Measurements from ENCODE around the gene ZDHHC14.

ZDHHC14 gene

GRCh38 chr6:157634546-157634945, 253.6 kb downstream of the ZDHHC14 start:
- H3K4me3 ChIP-seq (ENCODE audit: low read depth, low read length): no peak overlapping the region
- no peak for DNase-seq (ENCODE audit: low read depth)
- TF ChIP-seq, protein P1, sequence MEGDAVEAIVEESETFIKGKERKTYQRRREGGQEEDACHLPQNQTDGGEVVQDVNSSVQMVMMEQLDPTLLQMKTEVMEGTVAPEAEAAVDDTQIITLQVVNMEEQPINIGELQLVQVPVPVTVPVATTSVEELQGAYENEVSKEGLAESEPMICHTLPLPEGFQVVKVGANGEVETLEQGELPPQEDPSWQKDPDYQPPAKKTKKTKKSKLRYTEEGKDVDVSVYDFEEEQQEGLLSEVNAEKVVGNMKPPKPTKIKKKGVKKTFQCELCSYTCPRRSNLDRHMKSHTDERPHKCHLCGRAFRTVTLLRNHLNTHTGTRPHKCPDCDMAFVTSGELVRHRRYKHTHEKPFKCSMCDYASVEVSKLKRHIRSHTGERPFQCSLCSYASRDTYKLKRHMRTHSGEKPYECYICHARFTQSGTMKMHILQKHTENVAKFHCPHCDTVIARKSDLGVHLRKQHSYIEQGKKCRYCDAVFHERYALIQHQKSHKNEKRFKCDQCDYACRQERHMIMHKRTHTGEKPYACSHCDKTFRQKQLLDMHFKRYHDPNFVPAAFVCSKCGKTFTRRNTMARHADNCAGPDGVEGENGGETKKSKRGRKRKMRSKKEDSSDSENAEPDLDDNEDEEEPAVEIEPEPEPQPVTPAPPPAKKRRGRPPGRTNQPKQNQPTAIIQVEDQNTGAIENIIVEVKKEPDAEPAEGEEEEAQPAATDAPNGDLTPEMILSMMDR (IDR thresholded peaks at IDR 0.05; ENCODE audit: control insufficient read depth, extremely low read depth, insufficient read depth): no peak

DNA sequence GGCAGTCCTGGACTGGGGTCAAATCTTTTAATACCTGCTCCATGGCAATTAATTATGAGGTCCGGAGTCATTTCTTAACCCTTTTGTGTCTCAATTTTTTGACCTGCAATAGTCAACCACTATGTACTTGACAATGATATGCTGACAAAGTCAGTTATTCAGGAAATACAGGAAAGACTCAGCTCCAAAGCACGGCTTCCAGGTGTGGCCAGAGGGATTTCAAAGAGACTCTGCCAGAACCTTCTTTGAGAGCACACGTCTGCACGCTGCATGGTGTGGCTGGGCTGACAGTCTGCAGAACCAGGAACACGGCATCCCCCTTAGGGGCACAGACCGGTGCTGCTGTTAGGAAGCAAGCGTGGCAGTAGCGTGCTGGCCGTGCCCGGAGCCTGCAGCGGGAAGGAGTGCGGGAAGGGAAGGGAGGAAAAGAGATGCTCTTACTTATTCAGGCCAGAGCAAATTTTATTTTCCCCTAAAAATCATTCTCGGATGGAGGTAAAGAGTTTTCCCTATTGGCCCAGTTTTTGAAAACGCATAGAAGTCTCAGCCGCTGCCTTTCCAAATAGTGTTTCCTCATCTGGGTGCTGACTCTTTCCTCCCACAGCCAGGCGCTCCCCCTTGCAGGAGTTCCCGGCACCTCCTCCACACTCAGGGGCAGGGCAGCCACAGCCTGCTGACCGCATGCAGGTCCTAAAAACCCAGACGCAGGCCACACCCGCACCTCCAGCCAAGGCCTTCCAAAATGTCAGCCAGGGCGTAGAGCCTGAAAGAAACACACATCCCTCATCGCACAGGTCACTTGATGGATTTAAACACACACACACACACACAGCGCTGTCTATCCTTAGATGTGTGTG, 254.6 kb downstream of the ZDHHC14 start:
- no peak for DNase-seq (ENCODE audit: low read depth)
- TF ChIP-seq, protein P1 (IDR thresholded peaks at IDR 0.05; ENCODE audit: control insufficient read depth, extremely low read depth, insufficient read depth): no peak
- H3K4me3 ChIP-seq (ENCODE audit: low read depth, low read length): no peak overlapping the region

GRCh38 chr6:157637516-157637915, 256.5 kb downstream of the ZDHHC14 start:
- H3K4me3 ChIP-seq (ENCODE audit: low read depth, low read length): no peak overlapping the region
- TF ChIP-seq, protein P1 (IDR thresholded peaks at IDR 0.05; ENCODE audit: control insufficient read depth, extremely low read depth, insufficient read depth): no peak
- no peak for DNase-seq (ENCODE audit: low read depth)

- no peak overlapping the region for H3K4me3 ChIP-seq (ENCODE audit: low read depth, low read length)
- DNase-seq (ENCODE audit: low read depth): no peak
- TF ChIP-seq, protein P1 (IDR thresholded peaks at IDR 0.05; ENCODE audit: control insufficient read depth, extremely low read depth, insufficient read depth): no peak
Observed at GRCh38 chr6:157637941-157638662, 257.1 kb downstream of the ZDHHC14 start.

- no peak for DNase-seq (ENCODE audit: low read depth)
- TF ChIP-seq, protein P1 (IDR thresholded peaks at IDR 0.05; ENCODE audit: control insufficient read depth, extremely low read depth, insufficient read depth): no peak
- H3K4me3 ChIP-seq (ENCODE audit: low read depth, low read length): no peak overlapping the region
Observed at GRCh38 chr6:157638779-157639178, 257.8 kb downstream of the ZDHHC14 start.

DNA sequence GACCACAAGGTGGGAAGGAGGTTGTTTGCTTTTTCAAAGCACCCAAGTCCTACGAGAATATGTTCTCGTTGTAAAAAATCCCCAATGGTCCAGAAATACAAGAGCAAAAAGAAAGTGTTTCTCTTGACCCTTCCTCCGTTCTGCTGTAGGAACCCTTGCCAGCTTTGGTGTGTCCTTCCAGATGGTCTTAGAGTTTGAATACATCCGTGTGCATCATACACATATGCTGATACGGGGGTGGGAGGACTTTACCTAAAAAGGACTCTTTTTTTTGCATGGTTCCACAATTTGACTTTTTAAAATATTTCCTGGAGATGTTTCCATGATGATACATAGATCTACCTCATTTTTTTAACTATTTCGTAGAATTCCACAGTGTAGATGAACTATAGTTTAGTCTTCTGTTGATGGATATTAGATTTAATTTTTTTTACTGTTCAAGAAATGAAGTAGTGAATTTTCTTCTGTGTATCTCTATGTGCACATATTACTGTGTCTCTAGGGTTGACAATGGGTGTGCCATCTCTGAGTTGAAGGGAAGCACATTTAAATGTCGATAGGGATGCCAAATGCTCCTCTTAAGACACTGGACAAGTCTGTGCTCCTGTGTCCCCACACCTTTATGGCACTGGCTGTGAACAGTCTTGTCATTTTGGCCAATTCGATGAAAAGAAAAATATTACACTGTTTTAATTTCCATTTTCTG, 259.9 kb downstream of the ZDHHC14 start:
- no peak for DNase-seq (ENCODE audit: low read depth)
- TF ChIP-seq, protein P1 (IDR thresholded peaks at IDR 0.05; ENCODE audit: control insufficient read depth, extremely low read depth, insufficient read depth): no peak
- no peak overlapping the region for H3K4me3 ChIP-seq (ENCODE audit: low read depth, low read length)
